ENCODE data around the gene ARPIN.

The ARPIN gene

DNA sequence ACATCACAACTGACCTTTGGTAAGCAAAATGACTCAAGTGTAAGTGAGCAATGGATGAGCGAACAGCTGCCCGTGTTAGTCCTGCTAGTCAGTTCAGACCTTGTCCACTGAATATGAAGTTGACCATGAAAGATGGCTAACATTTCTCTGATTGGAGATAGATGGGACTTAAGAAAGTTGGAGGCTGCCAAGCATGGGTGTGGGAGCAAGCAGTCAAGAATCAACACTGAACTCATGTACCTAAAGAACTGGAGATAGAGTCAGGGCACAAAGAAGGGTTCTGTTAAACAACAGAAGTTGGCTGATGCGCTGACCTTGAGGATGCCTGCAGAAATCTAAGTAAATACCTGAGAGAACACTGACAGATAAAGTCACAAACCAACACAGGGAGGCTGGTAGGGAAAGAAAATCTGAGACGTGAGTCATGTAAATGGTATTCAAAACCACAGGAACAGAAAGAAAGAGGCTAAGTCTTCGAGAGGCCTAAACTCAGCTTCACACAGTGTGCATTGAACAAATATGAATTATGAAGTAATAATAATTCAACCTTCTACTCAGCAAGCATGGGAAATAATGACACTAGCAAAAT is 67.4 kb downstream of the ARPIN start:
- TF ChIP-seq Cebpa-rat (IDR thresholded peaks at IDR 0.05), result no peak

More for the DNA sequence above, 67.4 kb downstream of the ARPIN start:
- Histone ChIP-seq H3K4me1 (peaks cover 0 to 58% (median 7%) of the 10 kb centered on the region in 10 experiments; a peak in 10 of 20 replicates), H3K27ac (no peak overlapping the region), H3K9ac (no peak overlapping the region), H3K36me3 (peaks cover 0 to 49% (median 17%) of the 10 kb centered on the region in 11 experiments; a peak in 19 of 22 replicates), H3K4me3 (no peak overlapping the region), H3K27me3 (peaks cover 0 to 20% (median 5%) of the 10 kb centered on the region in 11 experiments; a peak in 9 of 22 replicates), H3K4me2 (peak overlapping the region in 2 of 11 experiments; percentile 8 to 14; a peak in 2 of 22 replicates), H4K20me1 (peaks cover 0 to 39% (median 17%) of the 10 kb centered on the region in 11 experiments; a peak in 11 of 22 replicates), H3K9me3 (replicated peaks in 1 of 11) (no peaks in the 10 kb centered on the region)

Measured in BLaER1 treated with 17β-estradiol and CSF1 and Interleukin-3, amounts not matched to agents 10 nM and 100 nM (cell line).